Germinal center (tissue), 1 donor: Measurements from ENCODE around the gene ASTL.
"Not testable (repeated sequence)": the region's sequence is repeated elsewhere in the genome, so short reads cannot be mapped to it uniquely, and the experiment has no call there.

ENCODE experiments used
- DNase-seq: peaks from one replicate; pipeline ENCODE4 v3.0.0; 2012; ENCODE audit warnings: mixed read lengths, low spot score

ASTL gene

GRCh38 chr2:96146153-96146880 is 8.0 kb upstream of the ASTL start:
- peak; percentile 84 for DNase-seq

GRCh38 chr2:96145848-96146152 is 7.5 kb upstream of the ASTL start:
- DNase-seq = no peak

- DNase-seq = peak; percentile 94
Measured at GRCh38 chr2:96145036-96145847, 6.9 kb upstream of the ASTL start, which contains the start of gene DUSP2. Gene DUSP2, minus strand, starts transcription at chr2:96145440. Its CDS starts 86 bp downstream, at chr2:96145354.

GRCh38 chr2:96144481-96145035 is 6.3 kb upstream of the ASTL start:
- DNase-seq = peak; percentile 34

GRCh38 chr2:96143848-96144480 is 5.7 kb upstream of the ASTL start:
- peak; percentile 61 for DNase-seq

GRCh38 chr2:96143231-96143847 is 5.0 kb upstream of the ASTL start:
- no peak for DNase-seq

- peak; percentile 67 for DNase-seq
Measured at GRCh38 chr2:96142217-96143113, 4.2 kb upstream of the ASTL start.

- not testable (repeated sequence) for DNase-seq
Measured at GRCh38 chr2:96141624-96141967, 3.3 kb upstream of the ASTL start.

GRCh38 chr2:96140941-96141623 is 2.8 kb upstream of the ASTL start:
- DNase-seq = no peak

GRCh38 chr2:96139181-96139758 is 968 bp upstream of the ASTL start:
- no peak for DNase-seq

- no peak for DNase-seq
Measured at GRCh38 chr2:96137321-96138178, 752 bp downstream of the ASTL start.

- no peak for DNase-seq
Measured at GRCh38 chr2:96136129-96136720, 2.1 kb downstream of the ASTL start.

GRCh38 chr2:96135621-96136020 is 2.7 kb downstream of the ASTL start:
- DNase-seq = no peak

GRCh38 chr2:96135171-96135570 is 3.1 kb downstream of the ASTL start:
- DNase-seq = no peak

GRCh38 chr2:96134421-96134820 is 3.9 kb downstream of the ASTL start:
- no peak for DNase-seq

GRCh38 chr2:96131813-96132745 is 6.2 kb downstream of the ASTL start:
- DNase-seq = no peak

- DNase-seq = no peak
Measured at GRCh38 chr2:96131152-96131812, 7.0 kb downstream of the ASTL start.
